OCI-M2 (cell line): Measurements from ENCODE around the gene CTNNBL1.
A peak's percentile ranks its signal among the peaks of the same experiment; 100 is the strongest.
"Not testable (repeated sequence)": the region's sequence is repeated elsewhere in the genome, so short reads cannot be mapped to it uniquely, and the experiment has no call there.

Experiments
- DNase-seq: peaks from one replicate; lab custom pipeline; 2025; ENCODE audit not compliant: unreplicated experiment; lab: John Stamatoyannopoulos, UW

Gene CTNNBL1

GRCh38 chr20:37693635-37694626, at the start of gene CTNNBL1:
CTNNBL1 (plus strand) TSS chr20:37694030; CDS start chr20:37694123, 93 bp downstream.
- DNase-seq, result peak; percentile 95

GRCh38 chr20:37644605-37645004, 49.2 kb upstream of the CTNNBL1 start:
- DNase-seq, result no peak

- DNase-seq, result no peak
These were observed 45.9 kb upstream of the CTNNBL1 start for GRCh38 chr20:37647946-37648345.

- DNase-seq, result no peak
These were observed 44.8 kb upstream of the CTNNBL1 start for GRCh38 chr20:37649017-37649416.

GRCh38 chr20:37649676-37650370, 44.0 kb upstream of the CTNNBL1 start:
- DNase-seq, result no peak

- DNase-seq, result no peak
These were observed 43.2 kb upstream of the CTNNBL1 start for GRCh38 chr20:37650661-37651060.

GRCh38 chr20:37651932-37652331, 41.9 kb upstream of the CTNNBL1 start:
- no peak for DNase-seq

GRCh38 chr20:37656945-37657344, 36.9 kb upstream of the CTNNBL1 start:
- DNase-seq, result no peak

- no peak for DNase-seq
These were observed 35.7 kb upstream of the CTNNBL1 start for GRCh38 chr20:37657924-37658804.

- no peak for DNase-seq
These were observed 32.3 kb upstream of the CTNNBL1 start for GRCh38 chr20:37661519-37661918.

- no peak for DNase-seq
These were observed 31.5 kb upstream of the CTNNBL1 start for GRCh38 chr20:37662308-37662707.

GRCh38 chr20:37664595-37664994, 29.2 kb upstream of the CTNNBL1 start:
- not testable (repeated sequence) for DNase-seq

- DNase-seq, result no peak
These were observed 25.7 kb upstream of the CTNNBL1 start for GRCh38 chr20:37668166-37668565.

GRCh38 chr20:37669062-37669772, 24.6 kb upstream of the CTNNBL1 start:
- DNase-seq, result no peak

GRCh38 chr20:37669773-37670236, 24.0 kb upstream of the CTNNBL1 start:
- no peak for DNase-seq

GRCh38 chr20:37670351-37670791, 23.5 kb upstream of the CTNNBL1 start:
- no peak for DNase-seq

- DNase-seq, result no peak
These were observed 21.7 kb upstream of the CTNNBL1 start for GRCh38 chr20:37672143-37672542.

- no peak for DNase-seq
These were observed 20.4 kb upstream of the CTNNBL1 start for GRCh38 chr20:37673444-37673843.

GRCh38 chr20:37676440-37676839, 17.4 kb upstream of the CTNNBL1 start:
- no peak for DNase-seq
